ENCODE results near the gene TNFAIP1.
A peak's percentile ranks its signal among the peaks of the same experiment; 100 is the strongest.

TNFAIP1 gene

DNA sequence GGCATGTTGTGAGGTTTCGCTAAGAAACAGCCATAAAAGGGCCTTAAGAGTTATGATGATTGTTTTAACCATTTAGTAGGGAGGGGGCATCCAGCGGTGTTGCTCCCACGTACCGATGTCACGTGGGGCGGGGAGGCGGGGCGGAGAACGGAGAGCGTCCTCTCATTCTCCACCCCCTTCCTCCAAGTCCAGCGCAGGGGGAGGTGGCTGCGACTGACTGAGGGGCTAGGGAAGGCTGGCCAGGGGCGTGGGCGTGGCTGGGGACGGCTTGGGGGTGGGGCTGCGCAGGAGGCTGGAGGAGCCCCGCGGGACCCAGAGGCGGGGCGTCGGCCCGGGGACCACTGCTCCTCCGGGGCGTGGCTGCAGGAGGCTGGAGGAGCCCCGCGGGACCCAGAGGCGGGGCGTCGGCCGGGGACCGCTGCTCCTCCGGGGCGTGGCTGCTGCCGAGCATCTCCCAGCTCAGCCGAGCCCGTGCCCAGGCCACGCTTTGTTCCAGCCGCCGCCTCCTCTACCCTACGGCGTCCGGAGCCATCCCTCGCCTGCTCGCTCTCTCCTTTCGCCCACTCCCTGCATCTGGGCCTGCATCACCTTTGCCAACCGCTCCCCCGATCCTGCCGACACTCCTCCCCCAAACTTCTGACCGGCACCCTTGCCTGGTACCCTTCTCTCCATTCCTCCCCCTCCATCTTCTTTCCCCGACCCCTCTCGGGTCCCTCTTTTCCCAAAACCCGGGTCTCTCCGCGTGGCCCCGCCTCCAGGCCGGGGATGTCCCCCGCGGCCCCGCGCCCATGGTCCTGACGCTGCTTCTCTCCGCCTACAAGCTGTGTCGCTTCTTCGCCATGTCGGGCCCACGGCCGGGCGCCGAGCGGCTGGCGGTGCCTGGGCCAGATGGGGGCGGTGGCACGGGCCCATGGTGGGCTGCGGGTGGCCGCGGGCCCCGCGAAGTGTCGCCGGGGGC lies 36.0 kb downstream of the TNFAIP1 start, which contains the start of gene SARM1:
Gene SARM1 (plus strand): TSS at position 450 of the 958 bp plus-strand sequence. CDS start 339 bp downstream, at position 789.
- peak; percentile 81 for DNase-seq (ENCODE audit: low read depth)

DNA sequence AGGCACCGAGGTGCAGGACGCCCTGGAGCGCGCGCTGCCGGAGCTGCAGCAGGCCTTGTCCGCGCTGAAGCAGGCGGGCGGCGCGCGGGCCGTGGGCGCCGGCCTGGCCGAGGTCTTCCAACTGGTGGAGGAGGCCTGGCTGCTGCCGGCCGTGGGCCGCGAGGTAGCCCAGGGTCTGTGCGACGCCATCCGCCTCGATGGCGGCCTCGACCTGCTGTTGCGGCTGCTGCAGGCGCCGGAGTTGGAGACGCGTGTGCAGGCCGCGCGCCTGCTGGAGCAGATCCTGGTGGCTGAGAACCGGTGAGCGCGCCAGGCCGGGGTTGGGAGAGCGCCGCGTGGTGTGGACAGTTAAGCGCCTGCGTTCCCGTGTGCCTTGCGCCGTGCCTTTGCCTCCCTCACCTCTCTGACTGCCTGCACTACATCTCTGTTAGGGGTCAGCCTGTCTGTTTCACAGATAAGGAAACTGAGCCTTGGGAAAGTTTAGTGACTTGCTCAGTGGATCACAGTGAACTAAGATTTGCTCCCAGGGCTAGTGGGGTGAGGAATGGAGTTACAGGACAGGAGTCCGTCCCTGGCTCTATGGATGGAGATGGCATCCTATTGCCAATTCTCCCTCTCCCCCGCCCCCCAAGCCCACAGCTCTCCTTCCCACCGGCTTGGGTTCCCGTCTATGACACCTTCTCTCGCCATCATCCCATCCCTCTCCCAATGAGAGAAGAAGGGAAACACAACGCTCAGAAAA lies 36.8 kb downstream of the TNFAIP1 start:
- no peak for DNase-seq (ENCODE audit: low read depth)

DNA sequence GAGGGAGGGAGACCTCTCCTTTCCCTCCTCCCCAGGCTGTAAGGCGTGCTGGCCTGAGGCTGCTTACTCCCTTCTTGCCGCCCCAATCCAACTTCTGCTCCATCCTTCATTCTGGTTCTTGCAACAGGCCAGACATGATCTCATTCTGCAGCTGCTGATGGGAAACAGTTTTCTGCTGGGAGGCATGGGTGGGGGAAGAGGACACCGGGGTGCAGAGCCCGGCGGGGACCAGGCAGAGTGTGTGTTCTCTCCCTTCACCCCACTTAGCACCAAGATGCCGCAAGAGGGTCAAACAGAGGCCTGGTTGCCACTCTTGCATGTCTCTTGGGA lies 37.3 kb downstream of the TNFAIP1 start:
- DNase-seq (ENCODE audit: low read depth) = no peak

DNA sequence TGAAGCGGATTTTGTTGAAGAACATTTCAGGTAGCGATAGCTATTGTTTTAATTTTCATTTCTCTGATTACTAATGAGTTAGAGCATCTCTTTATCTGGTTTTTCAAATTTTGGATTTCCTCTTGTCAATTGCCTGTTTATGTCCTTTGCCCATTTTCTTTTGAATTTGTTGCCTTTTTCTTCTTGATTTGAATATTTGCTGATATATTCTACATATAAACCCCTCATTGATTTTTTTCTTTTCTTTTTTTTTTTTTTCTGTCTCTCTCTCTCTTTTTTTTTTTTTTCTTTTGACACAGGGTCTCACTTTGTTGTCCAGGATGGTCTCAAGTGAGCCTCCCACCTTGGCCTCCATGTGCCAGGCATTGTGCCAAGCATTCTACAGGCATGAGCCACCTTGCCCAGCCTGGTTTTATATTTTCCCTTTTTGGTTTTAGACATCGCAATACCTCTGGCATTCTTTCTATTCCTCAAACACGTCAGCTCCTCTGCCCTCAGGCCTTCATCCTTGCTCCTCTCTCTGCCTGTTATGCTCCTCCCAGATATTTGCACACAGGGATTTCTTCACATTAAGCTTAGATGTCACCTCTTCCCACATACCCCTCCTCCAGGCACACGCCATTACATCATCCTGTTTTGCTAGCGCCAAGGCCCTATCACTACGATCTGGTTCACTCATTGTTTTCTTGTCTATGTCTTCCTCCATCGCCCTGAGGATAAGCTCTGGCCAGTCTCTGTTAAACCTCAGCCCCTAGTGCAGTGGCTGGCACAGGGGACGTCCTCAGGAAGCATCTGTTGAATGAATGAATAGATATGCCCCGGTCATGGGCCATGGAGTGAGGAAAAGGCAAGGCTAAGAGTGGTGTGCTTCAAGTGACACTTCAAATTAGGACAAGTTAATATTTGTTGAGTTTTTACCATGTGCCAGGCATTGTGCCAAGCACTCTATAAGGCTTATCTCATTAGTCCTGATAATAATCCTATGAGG lies 44.5 kb downstream of the TNFAIP1 start:
- peak; percentile 78 for DNase-seq (ENCODE audit: low read depth)

DNA sequence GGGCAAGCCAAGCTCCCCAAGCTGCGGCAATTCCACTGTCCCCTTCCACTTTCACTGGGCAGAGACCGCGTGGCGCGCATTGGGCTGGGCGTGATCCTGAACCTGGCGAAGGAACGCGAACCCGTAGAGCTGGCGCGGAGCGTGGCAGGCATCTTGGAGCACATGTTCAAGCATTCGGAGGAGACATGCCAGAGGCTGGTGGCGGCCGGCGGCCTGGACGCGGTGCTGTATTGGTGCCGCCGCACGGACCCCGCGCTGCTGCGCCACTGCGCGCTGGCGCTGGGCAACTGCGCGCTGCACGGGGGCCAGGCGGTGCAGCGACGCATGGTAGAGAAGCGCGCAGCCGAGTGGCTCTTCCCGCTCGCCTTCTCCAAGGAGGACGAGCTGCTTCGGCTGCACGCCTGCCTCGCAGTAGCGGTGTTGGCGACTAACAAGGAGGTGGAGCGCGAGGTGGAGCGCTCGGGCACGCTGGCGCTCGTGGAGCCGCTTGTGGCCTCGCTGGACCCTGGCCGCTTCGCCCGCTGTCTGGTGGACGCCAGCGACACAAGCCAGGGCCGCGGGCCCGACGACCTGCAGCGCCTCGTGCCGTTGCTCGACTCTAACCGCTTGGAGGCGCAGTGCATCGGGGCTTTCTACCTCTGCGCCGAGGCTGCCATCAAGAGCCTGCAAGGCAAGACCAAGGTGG lies 45.7 kb downstream of the TNFAIP1 start:
- DNase-seq (ENCODE audit: low read depth) = no peak

DNA sequence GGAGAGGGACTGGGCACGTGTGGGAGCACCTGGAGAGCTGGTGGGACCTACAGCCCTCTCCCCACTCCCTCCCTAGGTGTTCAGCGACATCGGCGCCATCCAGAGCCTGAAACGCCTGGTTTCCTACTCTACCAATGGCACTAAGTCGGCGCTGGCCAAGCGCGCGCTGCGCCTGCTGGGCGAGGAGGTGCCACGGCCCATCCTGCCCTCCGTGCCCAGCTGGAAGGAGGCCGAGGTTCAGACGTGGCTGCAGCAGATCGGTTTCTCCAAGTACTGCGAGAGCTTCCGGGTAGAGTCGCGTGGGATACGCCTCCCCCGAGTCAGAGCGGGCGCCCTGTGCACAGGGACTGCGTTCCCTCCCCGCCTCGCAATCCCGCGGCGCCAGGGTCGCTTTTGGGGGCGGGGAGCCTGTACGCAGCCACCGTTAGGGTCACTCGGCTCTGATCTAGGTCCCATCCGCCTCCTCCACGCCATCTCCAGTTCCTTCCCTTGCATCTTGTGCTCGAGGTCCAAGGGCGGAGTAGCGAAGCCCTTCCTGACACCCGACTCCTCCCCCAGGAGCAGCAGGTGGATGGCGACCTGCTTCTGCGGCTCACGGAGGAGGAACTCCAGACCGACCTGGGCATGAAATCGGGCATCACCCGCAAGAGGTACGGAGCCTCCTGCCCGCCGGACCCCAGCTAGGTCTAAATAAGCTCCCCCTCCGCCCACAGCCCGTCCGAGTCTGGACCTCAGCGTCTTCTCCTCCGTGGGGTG lies 48.9 kb downstream of the TNFAIP1 start:
- DNase-seq (ENCODE audit: low read depth) = no peak

DNA sequence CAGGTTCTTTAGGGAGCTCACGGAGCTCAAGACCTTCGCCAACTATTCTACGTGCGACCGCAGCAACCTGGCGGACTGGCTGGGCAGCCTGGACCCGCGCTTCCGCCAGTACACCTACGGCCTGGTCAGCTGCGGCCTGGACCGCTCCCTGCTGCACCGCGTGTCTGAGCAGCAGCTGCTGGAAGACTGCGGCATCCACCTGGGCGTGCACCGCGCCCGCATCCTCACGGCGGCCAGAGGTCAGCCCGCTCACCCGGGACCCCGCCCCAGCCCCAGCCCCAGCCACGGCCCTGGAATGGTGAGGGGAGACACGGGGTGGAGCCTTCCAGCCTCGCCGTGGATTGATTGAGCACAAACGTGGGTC lies 49.5 kb downstream of the TNFAIP1 start:
- DNase-seq (ENCODE audit: low read depth) = no peak

DNA sequence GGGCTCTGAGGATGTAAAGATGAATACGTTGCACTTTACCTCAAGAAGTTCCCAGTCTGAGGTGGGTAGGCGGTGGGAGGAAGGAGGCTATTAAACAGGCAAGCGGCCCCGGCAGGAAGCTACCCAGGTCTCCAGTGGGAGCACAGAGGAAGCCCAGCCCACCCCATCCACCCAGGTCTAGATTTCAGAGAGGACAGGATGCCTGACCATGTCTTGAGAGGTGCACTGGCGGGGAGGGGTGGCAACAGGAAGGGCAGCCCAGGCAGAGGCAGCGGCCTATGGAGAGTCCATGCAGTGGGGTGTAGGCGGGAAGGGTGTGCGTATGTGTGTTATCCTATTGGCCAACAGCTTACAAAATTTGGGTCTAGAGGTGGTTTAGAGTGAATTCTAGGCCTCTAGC lies 49.8 kb downstream of the TNFAIP1 start:
- DNase-seq (ENCODE audit: low read depth) = no peak

DNA sequence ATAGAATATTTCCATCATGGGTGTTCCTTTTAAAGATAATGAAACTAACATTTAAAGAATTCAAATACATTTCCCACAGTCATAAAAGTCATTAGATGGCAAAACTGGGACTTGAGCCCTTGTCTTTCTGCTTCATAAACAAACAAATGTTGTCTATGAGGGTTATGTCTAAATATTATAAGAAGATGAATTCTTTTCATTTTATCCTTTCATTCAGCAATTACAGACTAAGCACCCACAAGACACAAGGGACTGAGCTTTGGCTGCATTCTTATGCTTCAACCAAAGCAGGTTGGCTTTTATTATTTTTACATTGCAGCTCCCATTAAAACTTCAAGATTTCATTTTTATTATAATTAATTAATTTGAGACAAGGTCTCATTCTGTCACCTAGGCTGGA lies 50.8 kb downstream of the TNFAIP1 start:
- DNase-seq (ENCODE audit: low read depth) = no peak

DNA sequence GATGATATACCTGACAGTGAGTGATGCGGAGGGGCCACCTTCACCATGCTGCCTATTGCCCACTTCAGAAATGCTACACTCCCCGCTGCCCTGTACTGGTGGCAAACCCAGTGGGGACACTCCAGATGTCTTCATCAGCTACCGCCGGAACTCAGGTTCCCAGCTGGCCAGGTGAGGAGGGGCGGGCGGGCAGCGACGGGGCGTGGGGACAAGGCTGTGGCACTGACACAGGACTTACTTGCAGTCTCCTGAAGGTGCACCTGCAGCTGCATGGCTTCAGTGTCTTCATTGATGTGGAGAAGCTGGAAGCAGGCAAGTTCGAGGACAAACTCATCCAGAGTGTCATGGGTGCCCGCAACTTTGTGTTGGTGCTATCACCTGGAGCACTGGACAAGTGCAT lies 52.5 kb downstream of the TNFAIP1 start:
- no peak for DNase-seq (ENCODE audit: low read depth)

DNA sequence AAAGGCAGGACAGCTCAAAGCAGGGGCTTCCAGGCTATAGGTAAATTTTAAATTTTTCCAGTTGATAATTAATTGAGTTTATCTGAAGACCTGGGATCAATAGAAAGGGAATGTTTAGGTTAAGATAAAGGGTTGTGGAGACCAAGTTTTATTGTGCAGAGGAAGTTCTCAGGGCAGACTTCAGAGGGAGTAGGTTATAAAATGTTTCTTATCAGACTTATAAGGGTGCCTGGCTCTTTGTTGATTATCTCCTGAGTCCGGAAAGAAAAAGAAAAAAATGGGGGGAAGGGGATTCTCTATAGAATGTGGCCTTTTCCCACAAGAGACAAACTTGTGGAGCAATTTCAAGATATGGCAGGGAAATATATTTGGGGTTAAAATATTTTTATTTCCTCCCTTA lies 54.6 kb downstream of the TNFAIP1 start:
- no peak for DNase-seq (ENCODE audit: low read depth)

DNA sequence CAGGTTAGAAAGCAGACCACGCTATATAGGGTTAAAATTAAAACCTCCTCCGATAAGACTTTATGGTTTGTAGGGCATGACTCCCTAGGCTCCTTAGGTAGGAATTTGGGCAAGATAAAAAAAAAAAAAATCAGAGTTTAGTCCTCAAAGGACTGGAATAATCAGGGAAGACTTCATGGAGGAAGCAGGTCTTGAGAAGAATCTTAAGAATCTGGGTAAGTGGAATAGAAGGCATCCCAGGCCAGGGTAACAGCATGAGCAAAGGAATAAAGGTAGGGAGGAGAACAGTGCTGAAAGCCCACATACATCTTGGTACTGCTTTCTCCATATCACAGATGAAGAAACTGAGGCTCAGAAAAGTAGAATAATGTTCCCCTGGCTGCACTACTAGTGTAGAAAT lies 55.0 kb downstream of the TNFAIP1 start:
- no peak for DNase-seq (ENCODE audit: low read depth)

DNA sequence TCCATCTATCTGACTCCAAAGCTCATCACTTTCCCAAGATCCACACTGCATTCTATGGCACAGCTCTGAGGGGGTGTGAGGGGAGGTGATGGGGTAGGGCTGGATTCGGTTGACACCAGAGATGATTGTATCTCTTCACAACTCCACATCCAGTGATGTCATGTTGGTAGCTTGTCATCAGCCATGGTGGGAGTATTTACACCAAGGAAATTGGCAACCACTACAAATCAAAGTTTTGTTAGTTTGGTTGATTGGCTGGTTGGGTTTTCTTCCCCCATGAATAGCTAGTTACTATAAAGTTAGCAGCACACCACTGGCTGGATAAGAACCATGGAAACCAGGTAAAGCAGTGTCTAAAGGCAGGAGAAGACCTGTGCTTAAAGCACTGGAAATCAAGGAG lies 55.4 kb downstream of the TNFAIP1 start:
- DNase-seq (ENCODE audit: low read depth) = no peak

DNA sequence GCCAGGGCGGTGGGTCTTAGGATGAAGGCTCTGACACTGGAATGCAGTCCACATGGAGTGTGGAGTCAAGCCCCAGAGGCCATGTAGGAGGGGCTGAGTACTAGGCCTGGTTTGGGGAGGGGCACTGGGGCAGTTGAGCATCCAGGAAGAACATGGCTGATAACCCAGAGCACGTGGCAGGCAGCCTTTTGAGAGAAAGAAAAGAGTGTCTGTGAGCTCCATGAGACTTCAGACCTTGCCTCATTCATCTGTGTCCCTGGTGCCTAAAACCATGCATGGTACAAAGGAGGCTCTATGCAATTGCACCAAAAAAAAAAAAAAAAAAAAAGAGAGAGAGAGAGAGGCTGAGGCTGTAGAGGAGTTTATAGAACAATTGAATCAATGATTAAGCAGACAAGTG lies 55.8 kb downstream of the TNFAIP1 start:
- DNase-seq (ENCODE audit: low read depth) = no peak

DNA sequence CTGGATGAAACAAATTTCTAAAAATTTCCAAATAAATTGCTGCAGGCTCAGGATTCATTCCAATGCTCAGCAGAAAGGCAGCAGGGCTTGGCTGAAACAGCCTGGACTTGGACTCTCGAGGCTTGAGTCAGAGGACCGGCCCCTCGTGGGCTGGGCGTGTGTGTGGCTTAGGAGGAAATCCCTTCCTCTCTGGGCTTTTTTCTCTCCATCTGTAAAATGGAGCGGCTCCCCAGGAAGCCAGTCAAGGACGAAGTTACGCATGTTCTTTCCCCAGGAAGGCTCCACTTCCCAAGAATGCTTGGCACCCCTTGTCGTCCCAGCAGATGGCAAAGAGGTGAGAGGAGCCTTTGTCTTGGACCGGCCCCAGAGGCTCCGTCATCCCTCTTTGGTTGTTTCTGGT lies 56.9 kb downstream of the TNFAIP1 start:
- DNase-seq (ENCODE audit: low read depth) = no peak

DNA sequence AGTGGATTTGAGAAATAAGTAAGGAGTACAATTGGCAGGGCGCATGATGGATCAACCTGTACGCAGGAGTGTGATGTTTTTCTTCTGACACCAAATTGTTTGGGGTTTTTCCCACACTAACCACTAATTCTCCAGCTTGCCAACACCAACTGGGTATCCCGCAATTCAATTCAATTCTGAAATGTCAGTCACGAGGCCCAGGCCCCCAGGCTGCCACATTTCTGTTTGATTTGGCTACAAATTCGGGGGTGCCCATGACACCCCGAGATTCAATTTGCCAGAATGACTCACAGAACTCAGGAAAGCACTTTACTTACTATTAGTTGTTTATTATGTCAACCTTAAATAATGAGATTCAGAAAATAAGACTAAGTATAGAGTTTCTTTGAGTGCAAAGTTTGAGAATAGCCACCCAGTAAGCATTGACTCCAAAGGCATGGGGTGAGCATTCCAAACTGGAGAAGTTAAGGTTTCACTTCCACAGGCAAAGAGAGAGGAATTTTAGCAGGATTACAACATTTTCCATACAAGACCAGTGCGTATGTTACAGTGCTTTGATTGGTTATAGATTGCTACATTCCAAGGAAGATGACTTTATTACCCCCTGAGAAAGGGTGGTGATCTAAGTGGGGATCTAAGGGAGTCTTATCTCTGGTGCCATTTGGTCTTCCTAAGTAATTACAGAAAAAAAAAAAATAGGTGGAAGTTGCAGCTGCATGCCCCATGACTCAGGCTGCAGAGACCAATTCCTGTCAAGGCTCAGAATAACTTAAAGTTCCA lies 59.0 kb downstream of the TNFAIP1 start:
- peak; percentile 43 for DNase-seq (ENCODE audit: low read depth)

DNA sequence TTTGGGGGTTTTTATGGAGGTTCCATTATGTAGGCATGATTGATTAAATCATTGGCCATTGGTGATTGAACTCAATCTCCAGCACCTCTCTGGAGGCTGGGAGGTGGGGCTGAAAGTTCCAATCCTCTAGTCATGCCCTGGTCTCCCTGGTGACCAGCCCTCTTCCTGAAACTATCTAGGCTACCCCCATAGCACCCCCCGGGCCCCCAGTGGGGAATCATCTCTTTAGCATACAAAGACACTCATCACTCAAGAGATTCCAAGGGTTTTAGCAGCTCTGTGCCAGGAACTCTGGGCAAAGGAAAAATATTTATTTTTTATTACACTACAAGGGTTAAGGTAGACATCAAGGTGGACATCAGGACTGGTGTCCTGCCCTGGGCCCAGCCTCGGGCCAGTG lies 59.9 kb downstream of the TNFAIP1 start:
- DNase-seq (ENCODE audit: low read depth) = no peak

DNA sequence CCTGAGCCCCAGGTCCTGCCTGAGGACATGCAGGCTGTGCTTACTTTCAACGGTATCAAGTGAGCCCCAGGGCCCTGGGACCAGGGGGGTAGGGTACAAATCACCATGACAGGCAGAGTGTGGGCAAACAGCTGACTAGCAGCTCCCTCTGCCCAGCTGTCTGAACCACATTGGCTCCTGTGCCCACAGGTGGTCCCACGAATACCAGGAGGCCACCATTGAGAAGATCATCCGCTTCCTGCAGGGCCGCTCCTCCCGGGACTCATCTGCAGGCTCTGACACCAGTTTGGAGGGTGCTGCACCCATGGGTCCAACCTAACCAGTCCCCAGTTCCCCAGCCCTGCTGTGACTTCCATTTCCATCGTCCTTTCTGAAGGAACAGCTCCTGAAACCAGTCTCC lies 60.4 kb downstream of the TNFAIP1 start:
- no peak for DNase-seq (ENCODE audit: low read depth)
